DMS79 (cell line): ENCODE results near the gene TMPRSS9.

Experiments
- DNase-seq: peaks from one replicate; lab custom pipeline; 2025; lab: John Stamatoyannopoulos, UW

Gene TMPRSS9

DNA sequence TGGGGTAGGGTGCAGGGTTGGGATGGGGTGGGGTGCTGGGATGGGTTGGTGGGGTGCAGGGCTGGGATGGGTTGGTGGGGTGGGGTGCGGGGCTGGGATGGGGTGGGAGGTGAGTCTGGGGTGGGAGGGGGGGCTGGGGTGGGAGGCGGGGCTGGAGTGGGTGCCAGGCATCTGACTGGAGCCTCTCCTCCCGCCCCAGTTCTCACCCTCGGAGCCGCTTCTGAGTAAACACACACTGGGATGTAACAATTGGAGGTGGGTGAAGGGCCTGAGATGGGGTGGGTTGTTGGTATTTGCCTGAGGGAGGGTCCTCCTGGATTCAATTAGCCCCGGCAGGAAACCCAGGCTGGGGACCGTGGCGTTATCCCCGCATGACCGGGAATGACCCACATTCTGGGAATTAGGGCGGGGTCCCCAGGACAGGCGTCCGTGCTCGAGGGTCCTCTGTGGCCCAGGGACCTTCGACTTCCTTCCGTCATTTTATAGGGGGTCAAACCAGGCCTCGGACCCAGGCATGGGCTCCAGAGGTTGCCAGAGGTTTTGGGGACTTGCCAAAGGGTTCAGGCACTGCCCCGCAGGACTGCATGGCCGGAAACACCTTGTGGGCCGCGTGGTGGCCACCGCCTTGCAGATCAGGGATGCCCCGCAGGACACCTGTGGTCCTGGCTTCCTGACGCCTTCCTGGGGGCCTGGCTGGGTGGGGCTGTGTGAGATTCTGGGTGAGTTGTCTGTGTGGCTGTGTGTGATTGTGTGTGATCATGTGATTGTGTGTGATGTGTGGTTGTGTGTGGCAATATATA lies 1.4 kb downstream of the TMPRSS9 start:
- DNase-seq = no peak

DNA sequence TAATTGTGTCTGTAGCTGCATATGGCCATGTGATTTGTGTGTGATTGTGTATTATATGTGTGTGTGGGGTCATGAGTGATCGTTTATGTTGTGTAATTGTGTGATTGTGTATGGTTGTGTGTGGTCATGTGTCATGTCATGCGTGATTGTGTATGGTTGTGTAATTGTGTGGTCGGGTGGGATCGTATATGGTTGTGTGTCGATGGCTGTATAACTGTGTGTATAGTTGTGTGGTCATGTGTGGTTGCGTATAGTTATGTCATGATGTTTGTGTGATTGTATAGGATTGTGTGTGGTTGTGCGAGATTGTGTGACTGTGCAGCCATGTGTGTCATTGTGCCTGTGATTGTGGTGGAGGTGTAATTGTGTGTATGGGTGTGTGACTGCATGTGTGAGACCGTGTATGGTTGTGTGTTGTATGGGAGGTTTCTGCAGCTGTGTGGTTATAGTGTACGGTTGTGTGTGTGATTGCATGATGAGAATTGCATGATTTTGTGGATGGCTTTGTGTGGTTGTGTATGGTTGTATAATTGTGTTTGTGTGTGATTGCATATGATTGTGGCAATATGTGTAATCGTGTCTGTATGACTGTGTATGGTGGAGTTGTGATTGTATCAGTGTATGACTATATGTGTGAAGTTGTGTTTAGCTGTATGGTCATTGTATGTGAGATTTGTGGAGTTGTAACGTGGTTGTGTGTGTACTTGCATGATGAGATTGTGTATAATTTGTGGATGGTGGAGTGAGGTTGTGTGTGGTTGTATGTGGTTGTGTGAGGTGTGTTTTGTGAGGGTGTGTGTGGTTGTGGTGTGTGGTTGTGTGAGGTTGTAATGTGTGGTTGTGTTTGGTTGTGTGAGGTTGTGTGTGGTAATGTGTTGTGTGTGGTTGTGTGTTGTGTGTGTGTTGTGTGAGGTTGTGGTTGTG lies 2.2 kb downstream of the TMPRSS9 start:
- no peak for DNase-seq

DNA sequence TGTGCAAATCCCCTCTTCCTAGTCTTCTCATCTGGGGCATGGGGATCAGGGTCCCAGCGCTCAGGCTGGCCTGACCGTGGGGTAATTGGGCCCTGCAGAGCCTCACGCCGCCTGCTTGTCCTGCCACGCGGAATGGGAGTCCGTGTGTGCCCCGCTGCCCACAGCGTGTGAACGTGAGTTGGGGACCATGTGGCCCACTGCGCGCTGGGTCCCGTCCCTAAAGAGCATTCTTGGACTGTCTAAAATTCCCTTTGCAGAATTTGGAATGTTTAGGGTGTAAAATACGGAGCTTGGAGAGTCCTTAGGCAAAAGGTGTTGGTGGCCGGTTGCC lies 2.9 kb downstream of the TMPRSS9 start:
- DNase-seq = no peak

DNA sequence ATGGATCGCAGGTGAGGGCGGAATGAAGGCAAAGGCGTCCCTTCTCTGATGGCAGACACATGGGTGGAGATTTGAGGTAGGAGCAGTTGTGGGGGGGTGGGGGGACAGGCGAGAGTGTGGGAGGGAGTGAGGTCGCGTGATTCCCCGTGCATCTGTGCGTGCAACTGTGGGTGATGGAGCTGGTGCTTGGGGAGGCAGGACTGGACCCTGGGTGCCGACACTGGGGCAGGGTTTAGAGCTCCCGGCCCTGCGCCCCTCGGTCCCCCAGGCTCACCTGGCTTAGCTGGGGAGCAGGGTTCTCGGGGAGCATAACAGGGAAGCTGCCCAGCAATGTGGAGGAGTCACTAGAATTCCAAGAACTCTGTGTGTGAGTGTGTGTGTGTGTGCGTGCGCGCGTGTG lies 3.4 kb downstream of the TMPRSS9 start:
- no peak for DNase-seq

DNA sequence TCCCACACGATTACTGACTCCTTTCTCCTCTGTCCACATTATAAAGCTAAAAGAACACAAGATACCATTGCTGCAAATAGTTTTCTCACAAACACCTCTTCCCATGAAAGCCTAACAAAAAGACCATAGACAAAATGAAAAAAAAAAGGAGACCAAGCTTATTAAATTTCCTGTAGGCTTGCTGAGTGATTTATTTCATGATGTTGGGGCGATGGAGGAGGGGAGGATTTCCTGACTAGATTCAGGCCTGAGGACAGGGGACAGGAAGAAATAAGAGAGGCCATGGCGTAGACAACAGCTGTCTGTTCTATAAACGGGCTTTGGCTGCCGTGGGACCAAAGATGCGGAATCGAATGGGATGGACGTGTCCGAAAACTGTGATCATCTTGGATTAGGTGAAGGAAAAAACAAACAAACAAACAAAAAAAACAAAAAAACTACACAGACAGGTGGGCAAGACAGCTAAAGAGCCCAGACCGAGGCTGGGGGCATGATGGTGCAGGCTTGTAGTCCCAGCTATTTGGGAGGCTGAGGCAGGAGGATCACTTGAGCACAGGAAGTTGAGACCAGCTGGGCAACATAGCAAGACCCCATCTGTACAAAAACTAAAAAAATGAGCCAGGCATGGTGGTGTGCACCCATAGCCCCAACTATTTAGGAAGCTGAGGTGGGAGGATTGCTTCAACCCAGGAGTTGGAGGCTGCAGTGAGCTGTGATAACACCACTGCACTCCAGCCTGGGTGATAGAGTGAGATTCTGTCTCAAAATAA lies 5.3 kb downstream of the TMPRSS9 start:
- DNase-seq = no peak

DNA sequence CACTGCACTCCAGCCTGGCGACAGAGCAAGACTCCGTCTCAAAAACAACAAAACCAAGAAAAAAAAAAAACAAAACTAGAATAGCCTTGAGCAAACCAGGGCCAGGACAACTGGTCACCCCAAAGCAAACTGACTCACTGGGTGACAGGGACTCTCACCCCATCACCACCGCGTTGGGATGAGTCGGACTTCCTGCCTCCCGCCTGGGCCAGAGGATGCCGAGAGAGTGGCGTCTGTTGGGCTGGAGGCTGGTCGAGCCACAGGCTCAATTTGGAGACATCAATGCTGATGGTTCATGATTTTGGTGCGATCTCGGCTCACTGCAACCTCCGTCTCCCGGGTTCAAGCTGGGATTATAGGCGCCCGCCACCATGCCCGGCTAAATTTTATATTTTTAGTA lies 11.6 kb downstream of the TMPRSS9 start:
- DNase-seq = no peak

DNA sequence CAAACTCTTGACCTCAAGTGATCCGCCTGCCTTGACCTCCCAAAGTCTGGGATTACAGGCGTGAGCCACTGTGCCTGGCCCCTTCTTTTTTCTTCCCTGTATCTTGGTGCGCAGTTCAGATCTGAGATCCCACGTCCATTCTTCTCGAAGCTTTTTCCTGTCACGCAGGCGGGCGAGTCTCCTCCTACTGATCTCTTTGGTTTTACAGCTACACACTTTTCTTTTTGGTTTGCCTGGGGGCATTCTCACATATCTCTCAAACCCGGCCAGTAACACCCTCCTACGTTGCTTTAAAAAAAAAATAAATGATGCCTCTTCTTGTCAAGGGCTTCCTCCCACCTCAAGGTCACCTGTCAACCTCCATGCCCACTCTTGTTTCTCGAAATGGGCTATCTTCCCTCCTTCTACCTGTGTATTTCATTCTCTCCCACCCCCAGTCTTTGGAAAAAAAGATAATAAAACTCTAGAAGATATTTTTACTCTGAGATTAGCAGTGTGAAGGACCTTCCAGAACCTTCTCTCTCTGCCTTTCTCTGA lies 12.1 kb downstream of the TMPRSS9 start:
- DNase-seq = no peak

DNA sequence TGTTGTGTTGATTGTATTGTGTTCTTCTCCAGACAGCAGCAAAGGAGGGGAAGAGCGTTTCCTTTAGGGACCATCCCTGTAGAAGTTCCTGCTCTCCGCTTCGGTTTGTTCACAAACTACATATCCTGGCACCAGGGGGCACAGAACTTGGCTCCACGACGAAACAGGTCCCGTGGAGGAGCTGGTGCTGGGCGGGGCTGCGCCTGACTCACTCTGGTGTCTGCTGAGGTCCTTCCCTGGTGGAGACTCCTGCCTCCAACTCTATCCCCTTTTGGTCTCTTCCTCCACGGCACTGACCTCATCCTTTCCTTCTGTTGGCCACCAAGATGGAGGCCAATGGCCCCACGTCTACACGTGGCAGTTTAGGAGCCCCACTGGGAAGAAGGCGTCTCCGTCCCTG lies 14.7 kb downstream of the TMPRSS9 start:
- DNase-seq = no peak

DNA sequence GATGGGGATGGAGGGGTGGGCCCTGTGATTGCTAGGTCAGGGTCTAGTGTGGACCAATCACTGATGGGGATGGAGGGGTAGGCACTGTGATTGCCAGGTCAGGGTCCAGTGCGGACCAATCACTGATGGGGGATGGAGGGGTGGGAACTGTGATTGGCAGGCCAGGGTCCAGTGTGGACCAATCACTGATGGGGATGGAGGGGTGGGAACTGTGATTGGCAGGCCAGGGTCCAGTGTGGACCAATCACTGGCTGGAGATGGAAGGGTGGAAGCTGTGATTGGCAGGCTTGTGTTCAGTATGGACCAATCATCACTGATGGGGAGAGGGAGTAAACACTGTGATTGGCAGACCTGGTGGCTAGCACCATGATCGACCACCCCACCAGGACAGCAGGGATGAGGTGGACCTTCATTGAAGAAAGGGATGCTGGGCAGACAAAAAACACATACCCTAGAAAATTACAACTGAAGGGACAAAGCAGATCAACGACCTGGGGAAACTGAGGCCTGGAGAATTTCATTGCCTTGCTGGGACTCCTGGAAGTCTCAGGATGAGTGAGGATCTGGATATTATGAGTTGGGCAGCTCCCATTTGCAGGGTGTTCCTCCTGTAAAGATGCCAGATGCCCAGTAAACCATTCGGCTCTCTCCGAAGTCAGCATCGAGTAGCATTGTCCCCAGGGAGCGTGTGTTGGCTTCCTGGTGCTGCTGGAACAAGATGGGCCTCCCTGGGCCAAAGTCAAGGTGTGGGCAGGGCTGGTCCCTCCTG lies 15.5 kb downstream of the TMPRSS9 start:
- DNase-seq = no peak

DNA sequence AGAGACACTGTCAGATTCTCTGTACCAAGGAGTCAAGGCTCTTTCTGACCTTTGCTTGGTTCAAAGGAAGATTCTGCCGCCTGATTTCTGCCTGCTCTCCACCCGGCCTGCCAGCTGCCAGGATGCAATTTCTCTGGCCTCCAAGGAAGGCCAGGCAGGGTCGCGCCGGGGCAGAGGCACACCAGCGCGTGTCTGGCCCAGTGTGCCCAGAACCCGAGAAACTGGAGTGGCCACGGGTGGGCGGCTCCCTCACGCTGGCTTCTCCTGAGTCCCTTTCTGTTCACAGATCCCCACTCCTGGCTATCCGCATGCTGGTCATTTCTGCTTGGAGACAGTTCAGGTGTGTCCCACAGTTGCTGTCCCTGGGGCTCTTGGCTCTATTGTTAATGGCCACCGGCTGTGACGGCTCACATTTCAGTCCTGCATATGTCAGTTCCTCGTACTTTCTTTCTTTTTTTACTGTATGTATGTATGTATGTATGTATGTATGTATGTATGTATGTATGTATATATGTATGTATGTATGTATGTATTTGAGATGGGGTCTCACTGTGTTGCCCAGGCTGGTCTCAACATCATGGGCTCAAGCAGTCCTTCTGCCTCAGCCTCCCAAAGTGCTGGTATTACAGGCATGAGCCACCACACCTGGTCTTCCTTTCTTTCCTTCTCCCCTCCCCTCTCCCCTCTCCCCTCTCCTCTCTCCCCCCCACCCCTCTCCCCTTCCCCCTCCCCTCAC lies 16.9 kb downstream of the TMPRSS9 start:
- DNase-seq = no peak

DNA sequence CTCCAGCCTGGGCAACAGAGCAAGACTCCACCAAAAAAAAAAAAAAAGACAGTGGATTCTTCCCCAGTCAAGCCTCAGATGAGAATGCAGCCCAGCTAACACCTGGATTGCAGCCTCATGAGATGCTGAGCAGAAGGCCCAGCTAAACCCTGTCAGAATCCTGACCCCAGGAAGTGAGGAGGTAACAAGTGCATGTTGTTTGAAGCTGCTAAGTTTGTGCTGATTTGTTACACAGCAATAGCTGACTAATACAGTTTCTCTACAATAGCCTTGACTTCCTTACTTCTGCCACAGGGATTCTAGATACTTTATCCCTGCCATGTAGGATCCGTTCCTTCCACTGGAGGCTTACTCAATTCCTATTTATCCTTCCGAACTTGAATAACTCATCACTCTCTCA lies 20.5 kb downstream of the TMPRSS9 start:
- no peak for DNase-seq

DNA sequence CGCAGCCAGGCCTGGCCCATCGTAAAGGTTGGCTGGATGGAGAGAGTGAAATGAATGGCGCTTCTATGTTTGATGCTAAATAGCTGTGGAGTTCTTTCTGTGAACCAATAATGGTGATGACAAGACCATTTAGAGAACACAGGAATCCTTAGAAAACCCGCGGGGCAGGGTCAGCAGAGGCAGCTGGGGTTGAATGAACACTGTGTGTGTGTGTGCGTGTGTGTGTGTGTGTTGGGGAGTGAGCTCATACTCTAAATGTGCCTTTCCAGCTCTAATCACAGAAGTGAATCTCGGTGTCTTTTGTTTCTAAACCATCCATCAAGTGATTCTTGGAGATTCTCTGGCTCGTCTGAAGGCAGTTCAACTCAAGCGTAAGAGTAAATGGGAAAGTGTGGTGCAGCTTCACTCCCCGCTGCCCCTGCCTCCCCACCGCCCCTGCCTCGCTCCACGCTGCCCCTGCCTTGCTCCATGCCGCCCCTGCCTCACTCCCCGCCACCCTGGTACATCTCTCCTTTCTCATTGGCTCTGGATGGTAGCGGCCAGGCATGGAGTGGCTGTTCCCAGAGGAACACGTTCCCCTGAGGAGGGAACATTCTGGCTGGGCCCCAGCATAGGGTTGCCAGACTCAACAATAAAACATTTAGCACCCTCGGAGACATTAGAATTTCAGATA lies 21.2 kb downstream of the TMPRSS9 start:
- DNase-seq = no peak

DNA sequence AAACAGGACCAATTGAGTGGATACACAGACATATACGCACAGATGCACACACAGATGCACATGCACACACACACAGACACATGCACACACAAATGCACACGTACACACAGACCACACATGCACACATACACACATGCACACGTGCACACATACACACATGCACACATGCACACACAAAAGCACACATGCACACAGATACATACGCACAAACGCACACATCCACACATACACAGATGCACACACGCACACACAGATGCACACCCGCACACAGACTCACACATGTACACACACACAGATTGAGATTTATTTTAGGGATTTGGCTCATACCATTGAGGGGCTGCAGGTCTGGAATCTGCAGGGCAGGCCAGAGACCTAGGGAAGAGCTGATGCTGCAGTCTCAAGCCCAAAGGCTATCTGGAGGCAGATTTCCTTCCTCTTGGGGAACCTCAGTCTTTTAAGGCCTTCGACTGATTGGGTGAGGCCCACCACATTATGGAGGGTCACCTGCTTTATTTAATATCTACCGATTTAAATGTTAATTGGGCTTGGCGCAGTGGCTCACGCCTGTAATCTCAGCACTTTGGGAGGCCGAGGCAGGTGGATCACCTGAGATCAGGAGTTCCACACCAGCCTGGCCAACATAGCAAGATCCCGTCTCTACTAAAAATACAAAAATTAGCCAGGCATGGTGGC lies 22.6 kb downstream of the TMPRSS9 start:
- no peak for DNase-seq

DNA sequence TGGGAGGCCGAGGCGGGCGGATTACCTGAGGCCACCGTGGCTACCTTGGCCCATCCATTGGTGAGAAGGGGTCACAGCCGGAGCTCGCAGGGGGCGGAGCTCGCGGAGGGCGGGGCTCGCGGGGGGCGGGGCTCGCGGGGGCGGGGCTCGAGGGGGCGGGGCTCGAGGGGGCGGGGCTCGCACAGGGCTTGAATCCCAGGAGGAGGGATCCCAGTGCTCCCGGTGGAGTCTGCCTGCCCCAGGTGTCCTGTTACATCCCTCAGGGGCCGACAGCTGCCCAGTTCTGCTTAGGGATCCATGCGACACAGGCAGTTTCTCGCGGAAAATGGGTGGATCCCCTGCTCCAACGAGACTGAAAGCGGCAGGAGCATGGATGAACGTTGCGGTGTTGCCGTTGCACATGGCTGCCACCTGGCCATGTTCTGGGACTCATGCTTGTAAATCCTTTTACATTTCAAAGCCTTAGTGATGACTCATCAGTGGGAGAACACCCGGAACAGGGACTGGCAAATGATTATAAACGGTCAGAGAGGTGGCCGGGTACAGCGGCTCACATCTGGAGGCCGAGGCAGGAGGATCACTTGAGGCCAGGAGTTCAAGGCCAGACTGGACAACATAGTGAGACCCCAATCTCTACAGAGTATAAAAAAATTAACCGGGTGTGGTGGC lies 25.1 kb downstream of the TMPRSS9 start:
- DNase-seq = no peak

DNA sequence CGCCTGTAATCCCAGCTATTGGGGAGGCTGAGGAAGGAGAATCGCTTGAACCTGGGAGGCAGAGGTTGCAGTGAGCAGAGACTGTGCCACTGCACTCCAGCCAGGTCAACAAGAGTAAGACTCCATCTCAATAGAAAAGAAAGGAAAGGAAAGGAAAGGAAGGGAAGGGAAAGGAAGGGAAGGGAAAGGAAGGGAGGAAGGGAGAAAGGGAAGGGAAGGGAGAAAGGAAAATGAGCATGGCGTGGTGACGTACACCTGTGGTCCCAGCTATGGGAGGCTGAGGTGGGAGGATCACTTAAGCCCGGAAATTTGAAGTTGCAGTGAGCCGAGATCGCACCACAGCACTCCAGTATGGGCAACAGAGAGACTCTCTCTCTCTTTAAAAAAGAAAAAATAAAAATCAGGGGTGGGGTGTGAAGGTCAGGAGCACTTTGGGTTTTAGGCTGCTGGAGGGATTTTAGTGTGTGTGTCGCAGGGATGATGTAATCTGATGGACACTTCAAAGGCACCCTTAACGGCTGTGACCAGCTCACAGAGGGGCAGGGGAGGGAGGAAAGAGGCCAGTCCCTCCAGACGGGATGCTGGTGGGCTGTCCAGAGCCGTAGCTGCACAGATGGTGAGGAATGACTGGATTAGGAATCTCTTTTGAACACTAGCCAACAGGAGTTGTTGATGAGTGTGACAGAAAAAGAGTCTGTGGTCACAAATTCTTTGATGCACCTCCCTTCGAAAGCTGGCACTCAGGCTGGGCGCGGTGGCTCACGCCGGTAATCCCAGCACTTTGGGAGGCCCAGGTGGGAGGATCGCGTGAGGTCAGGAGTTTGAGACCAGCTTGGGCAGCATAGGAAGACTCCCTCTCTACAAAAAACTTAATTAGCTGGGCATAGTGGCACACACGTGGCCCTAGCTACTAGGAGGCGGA lies 27.6 kb downstream of the TMPRSS9 start:
- no peak for DNase-seq

DNA sequence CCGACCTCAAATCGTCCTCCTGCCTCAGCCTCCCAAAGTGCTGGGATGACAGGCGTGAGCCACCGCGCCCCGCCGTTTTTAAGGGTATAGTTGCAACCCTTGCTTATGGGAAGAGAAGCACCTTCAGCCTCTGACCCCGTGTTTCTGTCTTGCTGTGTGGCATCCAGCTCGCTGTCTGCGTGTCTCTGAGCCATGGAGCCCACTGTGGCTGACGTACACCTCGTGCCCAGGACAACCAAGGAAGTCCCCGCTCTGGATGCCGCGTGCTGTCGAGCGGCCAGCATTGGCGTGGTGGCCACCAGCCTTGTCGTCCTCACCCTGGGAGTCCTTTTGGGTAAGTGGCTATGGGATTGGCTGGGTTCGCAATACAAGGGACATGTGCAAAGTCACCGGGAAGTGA lies 29.5 kb downstream of the TMPRSS9 start:
- DNase-seq = no peak

DNA sequence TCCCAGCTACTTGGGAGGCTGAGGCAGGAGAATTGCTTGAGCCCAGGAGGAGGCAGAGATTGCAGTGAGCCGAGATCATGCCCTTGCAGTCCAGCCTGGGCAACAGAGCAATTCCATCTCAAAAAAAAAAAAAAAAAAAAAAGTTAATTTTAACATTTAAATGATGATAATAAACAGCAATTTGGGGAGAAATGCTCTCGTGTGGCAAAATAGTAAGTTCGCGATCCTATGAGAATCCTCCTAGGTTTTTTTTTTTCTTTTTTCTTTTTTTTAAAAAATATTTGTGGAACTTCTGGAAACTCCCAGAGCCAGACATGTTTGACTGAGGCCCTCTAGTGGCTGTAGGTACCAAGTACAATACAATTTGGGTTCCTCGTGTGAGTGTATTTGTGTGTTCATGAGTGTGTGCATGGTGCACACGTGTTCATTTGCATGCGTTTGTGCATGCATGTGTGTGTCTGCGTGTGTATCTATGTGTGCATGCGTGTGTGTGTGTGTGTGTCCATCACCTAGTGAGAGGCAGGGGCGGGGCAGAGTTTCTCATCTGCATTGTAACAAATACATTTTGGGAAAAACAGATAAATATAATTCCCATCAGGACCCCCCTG lies 31.2 kb downstream of the TMPRSS9 start:
- DNase-seq = peak; percentile 28

DNA sequence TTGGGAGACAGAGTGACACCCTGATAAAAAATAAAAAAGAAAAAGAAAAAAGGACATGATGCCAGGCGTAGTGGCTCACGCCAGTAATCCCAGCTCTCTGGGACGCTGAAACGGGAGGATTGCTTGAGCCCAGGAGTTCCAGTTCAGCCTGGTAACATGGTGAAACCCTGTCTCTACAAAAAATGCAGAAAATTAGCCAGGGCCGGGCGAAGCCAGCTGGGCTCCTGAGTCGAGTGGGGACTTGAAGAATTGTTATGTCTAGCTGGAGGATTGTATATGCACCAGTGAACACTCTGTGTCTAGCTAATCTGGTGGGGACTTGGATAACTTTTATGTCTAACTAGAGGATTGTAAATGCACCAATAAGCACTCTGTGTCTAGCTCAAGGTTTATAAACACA lies 32.3 kb downstream of the TMPRSS9 start:
- no peak for DNase-seq
